Activated CD8-positive, alpha-beta T cell treated with anti-CD3 and anti-CD28 coated beads, Interleukin-2, amount 10 ng/mL, durations not matched to agents 7 days and 5 days (primary cell): Measurements from ENCODE around the gene RARRES2. TPM values are rescaled to one million over a fixed set of nuclear protein-coding genes. Genes with fewer than 3 reads are reported as not detected.

Source experiments
- ATAC-seq: fragments of 150-1000 bp; cut with Tn5 transposase; one replicate; pipeline ENCODE4 v1.10.0; 2021; ENCODE audit warnings: moderate library complexity
- CTCF ChIA-PET: fragments of 350-600 bp; sonication (Branson Sonifier 250); formaldehyde crosslinking; loops from one replicate; lab custom pipeline; 2021; ENCODE audit warnings: antibody characterized with exemption; lab: Charles Lee
- POLR2A ChIA-PET: fragments of 350-600 bp; sonication (Branson Sonifier 250); formaldehyde crosslinking; loops from one replicate; lab custom pipeline; 2021; ENCODE audit warnings: antibody characterized with exemption; lab: Charles Lee
- DNase-seq: peaks from one replicate; pipeline ENCODE4 v3.0.0-alpha.2; 2020
- H3K27ac Mint-ChIP-seq: one replicate; pipeline ENCODE4 v1.8.0; 2021; ENCODE audit warnings: mild to moderate bottlenecking, mixed read lengths
- H3K27me3 Mint-ChIP-seq: one replicate; pipeline ENCODE4 v1.8.0; 2021; ENCODE audit warnings: low read depth, mixed read lengths
- H3K36me3 Mint-ChIP-seq: one replicate; pipeline ENCODE4 v1.8.0; 2021; ENCODE audit warnings: low read depth, mixed read lengths
- H3K4me1 Mint-ChIP-seq: one replicate; pipeline ENCODE4 v1.8.0; 2021; ENCODE audit warnings: low read depth, mixed read lengths
- H3K4me3 Mint-ChIP-seq: one replicate; pipeline ENCODE4 v1.8.0; 2021; ENCODE audit warnings: mild to moderate bottlenecking, mixed read lengths
- H3K9me3 Mint-ChIP-seq: one replicate; pipeline ENCODE4 v1.8.0; 2022; ENCODE audit warnings: mixed read lengths; ENCODE audit not compliant: insufficient read depth
- total RNA-seq, 2 experiments: library from RNA; stranded (reverse); gene quantifications; one replicate each; pipeline ENCODE4 v1.2.3, GENCODE V29; 2021

Gene RARRES2
- total RNA-seq, 2 experiments from 2014 or later = not detected

DNA sequence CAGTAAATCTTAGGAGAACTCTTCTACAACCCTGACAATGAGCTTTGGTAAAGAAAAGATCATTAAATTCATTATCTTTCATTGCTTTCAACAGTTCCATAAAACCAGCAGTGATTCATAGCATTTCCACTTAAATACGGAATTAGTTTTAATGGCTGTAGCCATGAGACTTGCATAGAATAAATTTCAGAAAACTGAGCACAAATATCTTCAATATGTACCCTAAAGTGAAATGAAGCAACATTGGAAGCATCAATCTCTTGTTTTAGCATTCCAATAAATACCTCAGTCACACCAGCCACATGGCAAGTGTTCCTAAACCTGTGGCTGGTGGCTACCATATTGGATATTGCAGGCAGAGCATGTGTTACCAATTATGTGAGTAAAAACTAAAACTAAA is 3.6 kb upstream of the RARRES2 start:
- Mint-ChIP-seq H3K36me3 (peaks cover 5% of the 10 kb centered on the region), H3K4me1 (peaks cover 5% of the 10 kb centered on the region), H3K27me3 (peaks cover 30% of the 10 kb centered on the region), H3K9me3 (no peaks in the 10 kb centered on the region), H3K27ac (no peak overlapping the region), H3K4me3 (no peak overlapping the region)
- DNase-seq = no peak
- ChIA-PET POLR2A (no interaction called here), CTCF (interaction anchor here (1.2 to 1.3 kb wide), 2 partner anchors 9 to 434 kb away, joined by 3 read pairs; no protein-coding TSS in a partner anchor)
- ATAC-seq = no peak

DNA sequence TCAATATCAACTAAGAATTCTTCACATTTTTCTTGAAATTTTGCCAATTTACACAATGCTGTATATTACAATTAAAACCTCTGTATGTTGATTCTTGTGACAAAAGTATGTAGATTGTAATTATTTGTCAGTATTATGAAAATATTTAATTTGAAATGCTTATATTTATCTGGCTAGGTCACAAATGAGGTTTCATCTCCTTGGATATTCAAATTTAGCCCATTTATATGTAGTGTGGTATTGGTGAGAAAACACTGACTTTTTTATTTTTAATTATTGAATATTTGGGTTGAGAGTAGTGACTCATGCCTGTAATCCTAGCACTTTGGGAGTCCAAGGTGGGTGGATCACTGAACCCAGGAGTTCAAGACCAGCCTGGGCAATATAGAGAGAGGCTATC is 2.9 kb upstream of the RARRES2 start:
- H3K4me1 Mint-ChIP-seq = peaks cover 12% of the 10 kb centered on the region
- DNase-seq = no peak
- CTCF ChIA-PET = interaction anchor here (2.1 kb wide), 1 partner anchor 11 kb away, joined by 7 read pairs; no protein-coding TSS in a partner anchor
- H3K36me3 Mint-ChIP-seq = peaks cover 5% of the 10 kb centered on the region
- no peak for ATAC-seq
- H3K4me3 Mint-ChIP-seq = no peak overlapping the region
- peaks cover 35% of the 10 kb centered on the region for H3K27me3 Mint-ChIP-seq
- no peak overlapping the region for H3K27ac Mint-ChIP-seq
- no peaks in the 10 kb centered on the region for H3K9me3 Mint-ChIP-seq
- POLR2A ChIA-PET = no interaction called here

- Mint-ChIP-seq H3K36me3 (peaks cover 5% of the 10 kb centered on the region), H3K27ac (no peak overlapping the region), H3K9me3 (no peaks in the 10 kb centered on the region), H3K4me3 (no peak overlapping the region), H3K4me1 (peaks cover 14% of the 10 kb centered on the region), H3K27me3 (peaks cover 35% of the 10 kb centered on the region)
- DNase-seq = no peak
- CTCF ChIA-PET = interaction anchor here (1.4 to 2.1 kb wide), 2 partner anchors 11 to 12 kb away, joined by 3 to 7 read pairs; no protein-coding TSS in a partner anchor
- POLR2A ChIA-PET = no interaction called here
- no peak for ATAC-seq
Measured at GRCh38 chr7:150343225-150343624, 1.8 kb upstream of the RARRES2 start.

DNA sequence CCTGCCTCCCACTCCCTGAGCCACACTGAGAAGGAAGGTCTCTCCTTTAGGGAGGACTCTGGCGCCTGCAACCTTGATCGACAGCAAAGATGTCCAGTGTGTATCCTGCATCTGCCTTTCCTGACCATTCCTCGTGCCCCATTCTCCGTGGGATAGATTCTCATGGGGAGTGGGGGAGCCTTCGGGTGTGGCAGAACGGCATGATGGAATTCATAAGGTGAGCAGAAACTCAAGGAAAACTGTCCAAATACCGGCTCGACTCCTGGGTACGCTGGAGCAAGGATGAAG is 636 bp upstream of the RARRES2 start:
- CTCF ChIA-PET = no interaction called here
- no peak overlapping the region for H3K4me3 Mint-ChIP-seq
- H3K9me3 Mint-ChIP-seq = no peaks in the 10 kb centered on the region

GRCh38 chr7:150340875-150341262 is 560 bp downstream of the RARRES2 start:
- DNase-seq (no peak), ATAC-seq (no peak)
- no peak overlapping the region for H3K27ac Mint-ChIP-seq
- no peaks in the 10 kb centered on the region for H3K9me3 Mint-ChIP-seq
- H3K4me3 Mint-ChIP-seq = no peak overlapping the region
- H3K27me3 Mint-ChIP-seq = peaks cover 24% of the 10 kb centered on the region
- H3K36me3 Mint-ChIP-seq = peaks cover 5% of the 10 kb centered on the region
- ChIA-PET POLR2A (no interaction called here), CTCF (interaction anchor here (0.9 kb wide), 1 partner anchor 15 kb away, joined by 3 read pairs; no protein-coding TSS in a partner anchor)
- peaks cover 14% of the 10 kb centered on the region for H3K4me1 Mint-ChIP-seq

More for the DNA sequence above, 636 bp upstream of the RARRES2 start:
- no peak overlapping the region for H3K27ac Mint-ChIP-seq
- DNase-seq (no peak), ATAC-seq (no peak)
- H3K36me3 Mint-ChIP-seq = peaks cover 5% of the 10 kb centered on the region
- peaks cover 14% of the 10 kb centered on the region for H3K4me1 Mint-ChIP-seq
- H3K27me3 Mint-ChIP-seq = peaks cover 33% of the 10 kb centered on the region
- POLR2A ChIA-PET = interaction anchor here (0.7 kb wide), 1 partner anchor 374 kb away, joined by 3 read pairs; no protein-coding TSS in a partner anchor

GRCh38 chr7:150340024-150340749 is 1.2 kb downstream of the RARRES2 start:
- no peak for ATAC-seq
- POLR2A ChIA-PET = no interaction called here
- H3K27ac Mint-ChIP-seq = no peak overlapping the region

GRCh38 chr7:150339409-150339809 is 2.0 kb downstream of the RARRES2 start:
- no peaks in the 10 kb centered on the region for H3K9me3 Mint-ChIP-seq
- ChIA-PET CTCF (no interaction called here), POLR2A (no interaction called here)
- H3K4me1 Mint-ChIP-seq = peaks cover 14% of the 10 kb centered on the region
- ATAC-seq (no peak), DNase-seq (no peak)
- H3K27ac Mint-ChIP-seq = no peak overlapping the region
- no peak overlapping the region for H3K4me3 Mint-ChIP-seq
- peaks cover 24% of the 10 kb centered on the region for H3K27me3 Mint-ChIP-seq
- H3K36me3 Mint-ChIP-seq = peaks cover 5% of the 10 kb centered on the region

More at GRCh38 chr7:150340024-150340749, 1.2 kb downstream of the RARRES2 start:
- DNase-seq = no peak
- CTCF ChIA-PET = interaction anchor here (0.9 kb wide), 1 partner anchor 16 kb away, joined by 3 read pairs; no protein-coding TSS in a partner anchor
- Mint-ChIP-seq H3K36me3 (peaks cover 5% of the 10 kb centered on the region), H3K4me3 (no peak overlapping the region), H3K4me1 (peaks cover 14% of the 10 kb centered on the region), H3K27me3 (peaks cover 24% of the 10 kb centered on the region), H3K9me3 (no peaks in the 10 kb centered on the region)

DNA sequence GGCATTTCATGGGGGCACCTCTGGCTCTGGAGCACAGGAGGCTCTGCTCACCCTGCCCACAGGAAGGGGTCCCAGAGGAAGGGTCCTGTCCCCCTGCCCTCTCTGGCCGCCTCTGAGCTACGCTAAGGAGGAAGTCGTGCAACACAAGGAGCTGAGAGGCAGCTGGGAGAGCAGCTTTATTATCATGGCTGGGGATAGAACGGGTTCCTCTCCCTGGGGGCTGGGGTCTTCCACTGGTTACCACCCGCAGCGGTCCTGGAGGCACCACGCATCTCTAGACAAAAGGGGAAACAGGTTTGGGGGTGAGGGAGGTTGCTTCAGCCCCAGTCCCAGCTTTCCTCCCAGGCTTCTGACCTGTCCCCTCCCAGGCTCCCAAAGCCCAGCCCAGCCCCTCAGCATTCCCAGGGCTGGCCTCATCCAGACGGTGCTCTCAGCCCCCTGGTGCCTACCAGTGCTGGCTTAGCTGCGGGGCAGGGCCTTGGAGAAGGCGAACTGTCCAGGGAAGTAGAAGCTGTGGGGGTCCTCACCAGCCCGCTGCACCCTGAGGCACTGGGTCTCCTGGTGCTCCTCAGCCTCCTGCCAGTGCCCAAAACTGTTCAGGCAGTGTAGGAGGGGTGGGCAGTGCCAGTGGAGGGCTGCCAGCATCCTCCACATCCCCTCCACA is 3.1 kb downstream of the RARRES2 start:
- ATAC-seq (no peak), DNase-seq (no peak)
- Mint-ChIP-seq H3K27me3 (peaks cover 21% of the 10 kb centered on the region), H3K9me3 (no peaks in the 10 kb centered on the region), H3K36me3 (peaks cover 5% of the 10 kb centered on the region), H3K27ac (no peak overlapping the region), H3K4me3 (no peak overlapping the region), H3K4me1 (peaks cover 14% of the 10 kb centered on the region)
- POLR2A ChIA-PET = no interaction called here
- CTCF ChIA-PET = no interaction called here

DNA sequence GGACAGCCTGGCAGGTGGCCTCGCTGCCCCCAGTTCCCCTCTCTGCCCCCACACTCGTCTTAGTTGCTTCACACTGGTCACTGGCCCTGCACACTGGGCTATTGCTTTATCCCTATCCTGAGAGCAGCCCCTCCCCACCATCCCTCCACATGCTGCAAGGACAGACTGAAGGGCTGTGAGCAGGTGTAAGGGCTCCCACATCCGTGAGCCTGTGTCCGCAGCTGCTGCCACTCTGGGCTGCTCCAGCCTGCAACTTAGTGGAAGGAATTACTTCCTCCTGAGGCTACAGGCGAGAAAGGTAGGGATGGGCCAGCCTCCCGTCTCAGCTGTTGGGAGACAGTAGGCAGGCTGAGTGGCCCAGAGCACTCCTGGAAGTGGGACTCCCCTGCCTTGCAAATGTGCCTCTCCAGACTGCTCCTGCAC is 3.8 kb downstream of the RARRES2 start:
- no peak for ATAC-seq
- Mint-ChIP-seq H3K9me3 (no peaks in the 10 kb centered on the region), H3K4me1 (peaks cover 14% of the 10 kb centered on the region), H3K27me3 (peaks cover 17% of the 10 kb centered on the region), H3K4me3 (no peak overlapping the region), H3K27ac (no peak overlapping the region), H3K36me3 (peaks cover 5% of the 10 kb centered on the region)
- POLR2A ChIA-PET = no interaction called here
- DNase-seq = no peak
- CTCF ChIA-PET = interaction anchor here (0.8 kb wide), 1 partner anchor 16 kb away, joined by 3 read pairs; no protein-coding TSS in a partner anchor

DNA sequence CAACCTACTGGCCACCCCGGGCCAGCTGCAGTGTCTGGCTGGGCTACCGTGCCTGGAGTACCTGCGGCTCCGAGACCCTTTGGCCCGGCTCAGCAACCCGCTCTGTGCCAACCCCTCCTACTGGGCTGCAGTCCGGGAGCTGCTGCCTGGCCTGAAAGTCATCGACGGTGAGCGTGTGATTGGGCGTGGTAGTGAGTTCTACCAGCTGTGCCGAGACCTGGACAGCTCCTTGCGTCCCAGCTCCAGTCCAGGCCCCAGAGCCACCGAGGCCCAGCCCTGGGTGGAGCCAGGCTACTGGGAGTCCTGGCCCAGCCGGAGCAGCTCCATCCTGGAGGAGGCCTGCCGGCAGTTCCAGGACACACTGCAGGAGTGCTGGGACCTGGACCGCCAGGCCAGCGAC is 4.2 kb downstream of the RARRES2 start:
- H3K36me3 Mint-ChIP-seq = peaks cover 3% of the 10 kb centered on the region
- H3K9me3 Mint-ChIP-seq = no peaks in the 10 kb centered on the region
- no peak overlapping the region for H3K27ac Mint-ChIP-seq
- H3K27me3 Mint-ChIP-seq = peaks cover 14% of the 10 kb centered on the region
- POLR2A ChIA-PET = no interaction called here
- H3K4me1 Mint-ChIP-seq = peaks cover 14% of the 10 kb centered on the region
- CTCF ChIA-PET = interaction anchor here (0.8 kb wide), 1 partner anchor 17 kb away, joined by 3 read pairs; no protein-coding TSS in a partner anchor
- no peak overlapping the region for H3K4me3 Mint-ChIP-seq
- no peak for ATAC-seq
- no peak for DNase-seq

DNA sequence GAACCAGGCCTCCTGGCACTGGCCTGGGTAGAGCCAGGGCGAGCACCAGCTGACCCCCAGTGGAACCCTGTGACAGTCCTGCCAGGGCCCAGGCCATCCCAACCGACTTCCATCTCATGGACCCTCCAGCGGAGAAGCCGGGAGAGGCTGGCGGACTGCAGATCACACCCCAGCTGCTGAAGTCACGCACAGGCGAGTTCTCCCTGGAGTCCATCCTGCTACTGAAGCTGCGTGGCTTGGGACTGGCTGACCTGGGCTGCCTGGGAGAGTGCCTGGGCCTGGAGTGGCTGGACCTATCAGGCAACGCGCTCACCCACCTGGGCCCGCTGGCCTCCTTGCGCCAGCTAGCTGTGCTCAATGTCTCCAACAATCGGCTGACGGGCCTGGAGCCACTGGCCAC is 4.7 kb downstream of the RARRES2 start:
- no peak for ATAC-seq
- H3K4me1 Mint-ChIP-seq = peaks cover 14% of the 10 kb centered on the region
- POLR2A ChIA-PET = no interaction called here
- H3K9me3 Mint-ChIP-seq = no peaks in the 10 kb centered on the region
- CTCF ChIA-PET = no interaction called here
- H3K36me3 Mint-ChIP-seq = no peaks in the 10 kb centered on the region
- H3K4me3 Mint-ChIP-seq = no peak overlapping the region
- peaks cover 10% of the 10 kb centered on the region for H3K27me3 Mint-ChIP-seq
- DNase-seq = no peak
- H3K27ac Mint-ChIP-seq = no peak overlapping the region

DNA sequence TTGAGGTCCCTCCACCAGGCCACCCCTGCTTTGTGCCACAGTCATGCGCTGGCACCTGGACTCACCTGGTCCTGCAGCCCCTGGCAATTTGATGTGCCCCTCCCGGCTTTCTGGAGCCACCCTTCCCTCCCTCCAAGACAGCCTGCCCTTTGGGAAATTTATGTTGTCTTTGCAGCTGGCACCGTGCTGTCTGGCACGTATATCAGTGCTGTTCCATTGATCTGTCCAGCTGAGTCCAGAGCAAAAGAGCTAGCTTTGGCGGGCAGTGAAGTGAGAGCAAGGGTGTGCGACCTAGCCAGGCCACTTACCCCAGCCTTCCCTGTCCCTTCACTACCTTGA is 5.7 kb downstream of the RARRES2 start:
- Mint-ChIP-seq H3K27ac (no peak overlapping the region), H3K4me1 (peaks cover 13% of the 10 kb centered on the region), H3K9me3 (no peaks in the 10 kb centered on the region), H3K27me3 (peaks cover 7% of the 10 kb centered on the region), H3K36me3 (peaks cover 2% of the 10 kb centered on the region), H3K4me3 (no peak overlapping the region)
- ChIA-PET CTCF (interaction anchor here (0.9 to 1.3 kb wide), 3 partner anchors 19 to 22 kb away, joined by 3 read pairs; no protein-coding TSS in a partner anchor), POLR2A (no interaction called here)
- DNase-seq (no peak), ATAC-seq (no peak)
